GM12891 (cell line): ENCODE measurements around the gene RUNX2.

Source experiments
- PAX5 ChIP-seq: IDR thresholded peaks from 2 replicates; pipeline ENCODE4 v1.6.1; 2011; ENCODE audit warnings: low read length, moderate library complexity, mild to moderate bottlenecking; ENCODE audit not compliant: insufficient read depth, severe bottlenecking
- POLR2A ChIP-seq: IDR thresholded peaks from 2 replicates; pipeline ENCODE4 v1.6.1; 2011; ENCODE audit warnings: low read depth, low read length, control low read depth
- POLR2AphosphoS5 ChIP-seq: IDR thresholded peaks from 2 replicates; pipeline ENCODE4 v1.6.1; 2011; ENCODE audit warnings: low read depth, low read length, control low read depth
- SPI1 ChIP-seq: IDR thresholded peaks from 2 replicates; pipeline ENCODE4 v1.6.1; 2011; ENCODE audit warnings: low read depth, low read length, control low read depth
- TAF1 ChIP-seq: IDR thresholded peaks from 2 replicates; pipeline ENCODE4 v1.6.1; 2011; ENCODE audit warnings: low read depth, low read length, control low read depth

- TF ChIP-seq TAF1 (no peak), POLR2AphosphoS5 (no peak), POLR2A (no peak), SPI1 (no peak), PAX5 (no peak)
Measured at GRCh38 chr6:45474376-45474775, 146.2 kb downstream of the RUNX2 start.
